ENCODE data around the gene UBXN4.
"Not testable (repeated sequence)": the region's sequence is repeated elsewhere in the genome, so short reads cannot be mapped to it uniquely, and the experiment has no call there.

UBXN4 gene, protein sequence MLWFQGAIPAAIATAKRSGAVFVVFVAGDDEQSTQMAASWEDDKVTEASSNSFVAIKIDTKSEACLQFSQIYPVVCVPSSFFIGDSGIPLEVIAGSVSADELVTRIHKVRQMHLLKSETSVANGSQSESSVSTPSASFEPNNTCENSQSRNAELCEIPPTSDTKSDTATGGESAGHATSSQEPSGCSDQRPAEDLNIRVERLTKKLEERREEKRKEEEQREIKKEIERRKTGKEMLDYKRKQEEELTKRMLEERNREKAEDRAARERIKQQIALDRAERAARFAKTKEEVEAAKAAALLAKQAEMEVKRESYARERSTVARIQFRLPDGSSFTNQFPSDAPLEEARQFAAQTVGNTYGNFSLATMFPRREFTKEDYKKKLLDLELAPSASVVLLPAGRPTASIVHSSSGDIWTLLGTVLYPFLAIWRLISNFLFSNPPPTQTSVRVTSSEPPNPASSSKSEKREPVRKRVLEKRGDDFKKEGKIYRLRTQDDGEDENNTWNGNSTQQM

DNA sequence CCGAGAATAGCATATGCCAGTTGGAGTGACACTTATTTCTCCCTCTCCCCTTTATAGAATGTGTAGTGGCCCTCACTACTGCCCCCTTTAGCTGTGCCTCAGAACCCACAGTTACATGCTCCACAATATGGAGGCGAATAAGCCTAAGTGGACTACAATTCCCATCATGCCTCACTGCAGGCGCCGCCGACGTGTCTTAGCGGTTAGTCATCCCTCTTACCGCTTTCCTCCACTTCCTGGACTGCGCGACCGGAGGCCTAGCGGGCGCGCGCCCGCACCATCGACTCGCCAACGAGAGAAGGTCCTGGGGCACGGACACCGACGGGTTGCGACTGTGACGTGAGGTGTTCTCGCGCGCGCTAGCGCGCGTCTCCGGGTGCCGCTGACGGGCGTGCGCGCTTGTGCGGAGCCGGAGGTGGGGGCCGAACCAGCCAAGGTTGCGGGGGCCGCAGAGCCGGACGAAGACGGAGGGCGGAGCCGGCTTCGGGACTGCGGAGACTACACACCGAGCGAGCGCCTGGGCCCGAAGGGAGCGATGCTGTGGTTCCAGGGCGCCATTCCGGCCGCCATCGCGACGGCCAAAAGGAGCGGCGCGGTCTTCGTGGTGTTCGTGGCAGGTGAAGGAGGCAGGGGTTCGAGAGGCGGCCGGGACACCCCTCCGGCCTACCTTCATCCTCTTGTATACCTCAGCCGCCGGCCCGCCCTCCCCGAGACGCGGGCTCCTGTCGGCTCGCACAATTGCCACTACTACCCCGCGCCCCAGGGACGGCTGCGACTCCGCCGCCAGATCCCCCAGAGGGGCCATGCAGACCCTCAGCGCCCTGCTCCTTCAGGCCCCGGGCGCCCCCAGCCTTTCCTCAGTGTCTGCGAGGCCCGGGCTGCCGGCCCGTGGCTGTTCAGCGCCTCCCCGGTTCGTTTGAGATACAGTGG lies at the start of gene UBXN4:
Gene UBXN4 (plus strand): TSS at position 461 of the 930 bp plus-strand sequence. CDS start 75 bp downstream, at position 536.
- peak; percentile 93 to 99 (median 96) for DNase-seq

DNA sequence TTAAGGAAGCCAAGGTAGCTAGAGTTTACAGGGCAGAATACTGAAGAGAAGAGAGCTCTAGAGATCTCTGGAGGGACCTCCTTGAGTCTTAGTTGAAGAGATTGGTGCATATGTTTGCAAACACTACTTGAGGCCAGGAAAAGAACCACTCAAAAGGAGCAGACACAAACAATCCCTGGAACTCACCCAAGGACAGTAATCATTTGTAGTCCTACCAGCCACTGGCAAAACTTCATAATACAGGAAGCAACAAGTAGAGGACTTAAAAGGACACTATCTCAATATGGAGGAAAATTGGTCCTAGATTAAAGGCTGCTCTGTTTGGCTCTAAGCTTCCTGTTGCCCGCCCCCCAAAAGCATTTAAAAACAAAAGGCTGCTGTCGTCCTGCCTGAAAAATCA lies 46.9 kb upstream of the UBXN4 start:
- DNase-seq: no peak

DNA sequence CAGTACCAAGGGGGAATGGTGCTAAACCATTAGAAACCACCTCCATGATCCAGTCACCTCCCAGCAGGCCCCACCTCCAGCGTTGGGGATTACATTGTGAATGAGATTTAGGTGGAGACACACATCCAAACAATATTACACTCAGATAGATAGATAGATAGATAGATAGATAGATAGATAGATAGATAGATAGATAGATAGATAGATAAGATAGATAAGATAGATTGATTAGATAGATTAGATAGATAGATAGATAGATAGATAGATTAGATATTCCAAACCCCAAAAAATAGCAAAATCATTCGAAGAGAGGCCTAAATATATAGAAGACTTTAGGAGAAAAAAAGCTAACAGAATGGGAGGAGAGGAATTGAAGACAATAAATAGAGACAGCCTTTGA lies 42.8 kb upstream of the UBXN4 start:
- DNase-seq: no peak

DNA sequence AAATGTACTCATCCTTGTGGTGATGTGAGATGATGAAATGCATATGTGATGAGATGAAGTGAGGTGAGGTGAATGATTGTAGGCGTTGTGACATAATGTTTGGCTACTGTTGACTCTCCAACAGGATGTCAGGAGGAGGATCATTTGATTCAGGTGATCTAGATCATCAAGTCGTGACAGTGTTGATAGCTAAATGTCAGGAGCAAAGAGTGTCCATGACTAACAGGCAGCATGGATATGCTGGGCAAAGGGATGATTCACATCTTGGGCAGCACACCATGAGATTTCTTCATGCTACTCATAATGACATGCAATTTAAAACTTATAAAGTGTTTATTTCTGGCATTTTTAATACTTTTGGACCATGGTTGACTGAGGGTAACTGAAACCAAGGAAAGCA lies 40.2 kb upstream of the UBXN4 start:
- no peak for DNase-seq

DNA sequence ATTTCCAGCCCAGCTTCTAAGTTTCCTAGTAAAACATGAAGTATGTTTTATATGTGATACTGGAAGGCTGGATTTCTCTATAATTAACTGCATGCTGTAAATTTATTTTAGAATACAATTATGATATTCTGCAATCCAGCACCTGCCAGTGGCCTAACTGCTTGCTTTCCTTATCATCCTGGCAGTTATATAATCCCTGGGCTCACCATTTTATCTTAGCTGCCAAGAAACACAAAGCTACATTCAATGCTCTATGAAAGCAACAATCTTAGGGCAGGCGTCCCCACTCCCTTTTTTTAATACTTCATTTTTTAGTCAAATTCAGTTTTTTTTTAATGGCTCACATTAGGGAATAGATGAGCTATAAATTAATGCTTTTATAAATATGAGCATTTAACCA lies 38.4 kb upstream of the UBXN4 start:
- no peak for DNase-seq

DNA sequence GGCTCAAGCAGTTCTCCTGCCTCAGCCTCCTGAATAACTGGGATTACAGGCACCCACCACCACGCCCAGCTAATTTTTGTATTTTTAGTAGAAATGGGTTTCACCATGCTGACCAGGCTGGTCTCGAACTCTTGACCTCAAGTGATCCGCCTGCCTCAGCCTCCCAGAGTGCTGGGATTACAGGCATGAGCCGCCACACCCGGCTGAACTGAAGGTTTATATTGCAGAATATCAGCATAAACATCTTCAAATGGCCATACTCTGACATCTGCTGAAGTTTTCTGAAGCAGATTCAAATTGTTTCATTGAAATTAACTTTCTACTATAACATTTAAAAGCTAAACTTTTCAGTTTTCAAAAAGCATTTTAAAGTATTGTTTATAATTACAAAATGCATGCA lies 37.6 kb upstream of the UBXN4 start:
- DNase-seq: not testable (repeated sequence)

DNA sequence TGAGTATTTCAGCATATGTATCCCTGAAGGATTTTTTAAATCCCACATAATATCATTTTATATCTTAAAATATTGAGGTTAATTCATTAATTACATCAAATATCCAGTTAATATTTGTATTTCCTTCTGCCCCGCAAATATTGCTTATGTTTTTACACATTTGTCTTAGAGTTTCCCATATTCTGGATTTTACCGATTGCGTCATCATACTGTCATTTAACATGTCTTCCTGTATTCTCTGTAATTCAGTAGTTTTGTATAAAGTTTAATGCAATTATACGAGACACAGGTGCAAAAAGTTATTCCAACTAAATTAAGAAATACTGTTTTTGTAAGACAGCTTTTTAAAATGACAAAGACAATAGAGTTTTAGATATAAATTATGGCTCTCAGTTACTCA lies 33.5 kb upstream of the UBXN4 start:
- no peak for DNase-seq

DNA sequence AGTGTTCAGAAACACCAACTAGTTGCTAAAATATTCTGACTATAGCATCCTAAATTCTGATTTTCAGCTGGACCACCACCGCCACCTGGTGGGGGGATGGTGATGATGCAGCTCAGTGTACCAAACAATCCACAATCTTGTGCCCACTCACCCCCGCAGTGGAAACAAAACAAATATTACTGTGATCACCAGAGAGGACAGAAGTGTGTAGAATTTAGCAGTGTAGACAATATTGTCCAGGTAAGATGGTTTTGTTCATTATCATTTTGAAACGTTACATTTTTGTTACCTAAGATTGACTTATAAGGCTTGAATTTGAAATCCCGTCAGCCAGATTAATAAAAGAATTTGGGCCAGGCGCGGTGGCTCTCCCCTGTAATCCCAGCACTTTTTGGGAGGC lies 31.7 kb upstream of the UBXN4 start:
- peak; percentile 8 to 73 (median 40) for DNase-seq

DNA sequence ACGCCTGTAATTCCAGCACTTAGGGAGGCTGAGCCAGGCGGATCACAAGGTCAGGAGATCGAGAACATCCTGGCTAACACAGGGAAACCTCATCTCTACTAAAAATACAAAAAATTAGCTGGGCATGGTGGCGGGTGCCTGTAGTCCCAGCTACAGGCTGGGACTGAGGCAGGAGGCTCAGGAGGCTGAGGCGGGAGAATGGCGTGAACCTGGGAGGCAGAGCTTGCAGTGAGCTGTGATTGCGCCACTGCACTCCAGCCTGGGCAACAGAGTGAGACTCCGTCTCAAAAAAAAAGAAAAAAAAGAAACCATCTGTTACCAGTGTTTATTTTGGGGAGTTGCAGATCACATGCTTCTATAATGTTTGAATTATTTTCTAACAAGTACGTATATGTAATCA lies 26.6 kb upstream of the UBXN4 start:
- DNase-seq: not testable (repeated sequence)

DNA sequence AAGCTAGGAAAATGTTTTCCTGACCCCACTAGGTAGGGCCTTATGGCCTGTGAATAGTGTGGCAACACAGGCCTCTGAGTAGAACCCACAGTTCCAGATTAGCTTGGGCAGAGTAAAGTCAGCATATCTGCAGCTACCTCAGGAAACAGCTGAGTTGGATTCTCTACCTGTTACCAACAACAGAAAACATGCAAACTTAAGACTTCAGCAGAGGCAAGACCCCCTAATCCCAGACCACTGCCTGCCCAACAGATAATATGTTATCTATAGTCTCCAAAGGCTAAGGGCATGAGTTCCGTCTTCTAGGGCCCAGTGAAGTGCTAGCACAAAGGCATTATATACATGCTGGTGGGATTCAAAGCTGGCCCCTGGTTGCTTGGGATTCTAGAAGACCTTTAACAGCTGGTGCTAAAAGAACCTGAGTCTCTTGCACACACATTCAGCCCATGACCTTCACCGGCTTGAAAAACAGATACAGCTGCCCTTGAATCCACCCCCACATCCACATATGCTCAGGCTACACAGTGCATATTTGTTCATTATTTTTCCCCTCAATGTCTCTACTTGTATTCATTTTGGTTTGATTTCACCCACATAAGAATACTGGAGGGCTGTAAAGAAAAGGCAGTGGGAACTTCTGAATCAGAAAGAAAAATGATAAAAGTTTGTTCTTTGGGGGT lies 13.5 kb upstream of the UBXN4 start:
- no peak for DNase-seq

DNA sequence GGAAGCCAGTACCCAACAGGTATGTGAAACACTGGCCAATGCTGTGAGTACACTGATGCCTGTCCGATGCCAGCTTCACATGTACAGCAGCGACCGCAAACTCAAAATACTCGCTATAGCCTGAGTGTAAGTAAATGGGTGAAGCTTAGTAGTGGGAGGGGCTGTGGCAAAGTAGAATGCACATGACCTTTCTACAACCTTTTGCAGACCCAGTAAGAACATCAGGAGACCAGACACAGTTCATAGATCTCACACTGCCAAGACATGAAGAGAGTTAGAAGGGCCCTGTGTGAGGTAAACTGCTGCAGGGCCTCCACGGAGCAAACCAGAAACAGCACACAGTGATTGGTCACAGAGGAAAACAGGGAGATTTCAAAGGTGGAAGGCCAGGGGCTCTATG lies 9.1 kb upstream of the UBXN4 start:
- no peak for DNase-seq

DNA sequence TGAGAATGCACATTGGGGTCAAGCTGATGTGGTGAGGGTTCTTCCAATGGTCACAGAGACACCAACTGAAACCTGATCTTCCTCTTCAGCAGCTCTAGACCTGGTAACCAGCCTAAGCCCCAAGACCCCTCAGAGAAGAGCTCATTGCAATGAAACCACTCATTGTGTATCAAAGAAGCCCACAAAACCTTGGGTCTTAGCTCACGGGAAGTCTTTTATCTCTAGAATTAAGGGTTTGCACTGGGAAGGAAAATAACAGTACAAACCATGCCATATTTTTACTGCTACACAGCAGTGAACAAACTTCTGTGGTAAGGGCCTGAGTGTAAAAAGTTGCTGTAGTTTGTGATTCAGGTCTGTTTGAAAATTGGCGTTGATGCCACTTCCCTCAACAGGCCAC lies 8.6 kb upstream of the UBXN4 start:
- DNase-seq: no peak

DNA sequence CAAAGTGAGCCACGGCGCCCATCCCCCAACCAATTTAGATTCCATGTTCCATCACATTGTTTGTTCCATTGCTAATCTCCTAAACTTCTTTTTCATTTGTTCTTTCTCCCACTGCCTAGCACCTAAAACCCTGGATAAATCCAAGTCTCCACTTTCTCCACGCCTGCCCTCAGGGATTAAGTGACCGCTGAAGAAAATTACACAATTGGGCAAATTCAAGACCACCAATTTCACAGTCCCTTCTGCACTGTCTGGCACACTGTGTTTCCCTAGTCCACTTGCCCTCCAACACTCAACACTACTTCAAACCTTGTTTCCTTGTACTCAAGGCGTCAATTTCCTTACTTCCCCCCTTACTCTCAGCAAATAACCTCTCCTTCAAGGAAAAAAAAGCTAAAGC lies 5.1 kb upstream of the UBXN4 start:
- DNase-seq: no peak

DNA sequence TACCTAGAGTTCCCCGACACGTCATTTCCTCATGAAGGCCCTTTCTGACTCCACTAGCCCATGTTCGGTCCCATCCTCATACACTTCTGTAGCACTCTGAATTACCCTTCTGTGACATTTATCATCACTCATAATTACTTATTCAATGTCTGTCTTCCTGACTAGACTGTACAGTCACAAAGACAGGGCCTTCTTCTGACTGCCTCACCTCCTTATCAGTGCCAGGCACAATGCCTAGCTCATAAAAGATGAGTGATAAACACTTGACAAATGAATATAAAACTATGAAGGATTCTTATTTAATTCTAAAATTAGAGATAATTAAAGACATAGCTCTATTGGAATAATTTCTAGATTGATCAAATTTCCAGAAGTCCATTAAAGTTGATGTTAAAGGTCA lies 1.4 kb upstream of the UBXN4 start:
- DNase-seq: no peak

DNA sequence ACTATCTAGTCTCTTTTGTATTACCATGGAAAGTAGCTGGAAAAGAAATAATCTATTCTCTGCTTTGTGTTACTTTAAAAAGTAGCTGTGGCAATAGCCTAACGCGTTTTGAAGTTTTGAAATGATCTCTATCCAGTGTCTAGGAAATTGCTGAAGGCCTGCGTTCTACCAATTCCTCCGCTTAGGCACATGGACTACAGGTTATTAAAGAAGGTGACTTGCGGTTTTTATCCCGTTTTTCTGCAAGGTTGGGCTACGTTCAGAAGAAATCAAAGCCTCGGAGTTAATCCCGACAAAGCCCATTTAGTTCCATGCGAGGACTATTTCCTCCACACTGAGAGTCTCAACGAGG lies 636 bp upstream of the UBXN4 start:
- no peak for DNase-seq

DNA sequence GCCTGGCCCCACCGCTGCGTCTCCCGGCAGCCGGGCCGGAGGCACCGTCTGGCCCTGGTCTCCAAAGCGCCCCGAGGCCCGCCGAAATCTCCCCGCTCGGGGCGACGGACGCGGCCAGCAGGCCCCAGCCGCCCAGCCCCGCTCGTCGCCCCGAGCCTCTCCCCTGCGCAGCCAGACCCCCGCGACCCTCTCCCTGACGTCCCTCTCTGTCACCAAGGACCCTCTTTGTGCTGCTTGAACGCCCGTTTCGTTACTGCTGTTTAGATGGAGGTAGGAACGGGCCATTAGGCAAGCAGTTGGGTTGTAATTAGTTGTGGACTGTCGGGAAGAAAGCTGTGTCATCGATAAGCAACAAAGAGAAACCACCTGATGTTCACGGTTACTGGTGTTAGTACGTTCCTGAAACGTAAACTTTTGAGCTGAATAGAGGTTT lies 686 bp downstream of the UBXN4 start:
- peak; percentile 27 to 85 (median 82) for DNase-seq

DNA sequence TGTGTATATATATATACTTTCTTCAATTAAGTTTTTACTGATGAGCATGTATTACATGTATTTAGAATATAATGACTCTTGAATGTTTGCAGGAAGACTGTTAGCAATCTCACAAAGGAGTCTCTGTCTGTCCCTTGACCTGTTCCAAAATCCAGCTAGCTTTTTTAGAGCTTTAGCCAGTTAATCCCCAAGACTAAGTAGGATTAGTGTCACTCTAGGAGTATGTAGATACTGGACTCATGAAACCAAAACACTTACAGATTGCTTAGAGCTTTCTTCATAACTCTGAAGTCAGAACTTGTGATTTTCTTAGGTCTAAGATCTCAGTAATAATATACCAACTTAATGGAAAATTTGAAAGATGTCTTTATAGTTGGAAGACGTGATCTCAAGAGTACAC lies 2.2 kb downstream of the UBXN4 start:
- no peak for DNase-seq

DNA sequence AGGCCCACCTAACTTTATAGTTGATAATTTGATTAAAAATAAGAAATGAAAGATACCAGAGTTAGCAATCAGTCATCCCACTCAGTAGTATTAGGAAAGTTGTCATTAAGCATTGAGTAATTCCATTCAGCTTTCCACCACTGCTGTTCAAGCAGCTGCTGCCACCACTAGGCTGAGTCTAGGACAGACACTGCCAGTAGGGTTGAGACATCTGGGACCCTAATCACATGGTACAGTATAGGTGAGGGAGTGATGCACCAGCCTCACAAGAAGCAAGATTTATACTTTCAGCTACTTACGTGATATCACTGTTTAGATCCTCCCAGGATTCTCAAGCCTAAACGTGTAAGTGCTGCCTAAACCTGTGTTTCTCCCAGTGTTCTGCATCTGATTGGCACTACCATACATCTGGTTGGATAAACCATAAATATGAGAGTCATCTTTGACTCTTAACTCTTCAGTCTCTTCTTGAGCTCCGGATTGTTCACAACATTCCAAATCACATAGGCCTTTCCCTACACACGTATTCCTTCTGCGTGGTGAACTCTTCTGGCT lies 3.2 kb downstream of the UBXN4 start:
- peak in 1 of 3 experiments; percentile 10 for DNase-seq

DNA sequence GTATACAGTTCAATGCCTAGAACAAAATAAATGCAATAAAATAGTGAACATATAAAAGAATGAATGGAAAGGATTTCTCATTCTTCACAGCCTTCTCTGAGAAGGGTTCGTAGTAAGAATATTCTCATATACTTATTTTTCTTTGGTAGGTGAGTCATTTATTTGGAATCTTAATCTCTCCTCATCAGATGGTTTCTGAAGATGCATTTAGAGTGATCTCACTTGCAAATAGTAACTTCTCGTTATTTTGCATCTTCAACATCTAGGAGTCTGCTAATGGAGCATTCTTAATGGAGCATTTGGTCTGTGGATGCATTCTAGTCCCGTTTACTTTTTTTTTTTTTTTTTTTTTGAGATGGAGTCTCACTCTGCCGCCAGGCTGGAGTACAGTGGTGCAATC lies 3.9 kb downstream of the UBXN4 start:
- DNase-seq: no peak

DNA sequence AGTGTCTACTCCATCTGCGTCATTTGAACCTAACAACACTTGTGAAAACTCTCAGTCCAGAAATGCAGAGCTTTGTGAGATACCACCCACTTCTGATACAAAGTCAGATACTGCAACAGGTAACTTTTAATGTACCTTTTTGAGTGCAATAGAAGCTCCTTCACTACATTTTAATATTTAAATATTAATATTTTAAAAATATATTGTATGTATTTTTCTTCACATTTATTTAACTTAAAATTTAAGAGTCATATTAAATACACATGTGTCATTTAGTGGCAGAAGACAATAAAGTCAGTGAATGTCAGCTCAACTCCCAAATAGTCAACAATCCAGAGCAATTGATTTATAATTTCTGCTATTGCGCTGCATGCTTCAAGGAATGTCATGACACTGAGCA lies 13.9 kb downstream of the UBXN4 start:
- DNase-seq: no peak

DNA sequence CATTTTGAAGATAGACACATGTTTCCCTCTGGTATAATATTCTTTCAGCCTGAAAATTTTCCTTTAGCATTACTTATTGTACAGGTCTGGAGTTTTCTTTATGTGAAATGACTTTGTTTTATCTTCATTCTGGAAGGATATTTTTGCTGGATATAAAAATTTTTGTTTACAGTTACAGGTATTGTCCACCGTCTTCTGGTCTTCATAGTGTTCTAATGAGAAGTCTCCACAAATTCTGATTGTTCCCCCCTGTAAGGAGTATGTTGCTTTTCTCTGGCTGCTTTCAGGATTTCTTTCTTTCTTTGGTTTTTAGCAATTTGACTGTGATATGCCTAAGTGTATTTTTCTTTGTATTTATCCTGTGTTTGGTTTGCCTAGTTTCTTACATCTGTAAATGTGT lies 15.0 kb downstream of the UBXN4 start:
- no peak for DNase-seq

DNA sequence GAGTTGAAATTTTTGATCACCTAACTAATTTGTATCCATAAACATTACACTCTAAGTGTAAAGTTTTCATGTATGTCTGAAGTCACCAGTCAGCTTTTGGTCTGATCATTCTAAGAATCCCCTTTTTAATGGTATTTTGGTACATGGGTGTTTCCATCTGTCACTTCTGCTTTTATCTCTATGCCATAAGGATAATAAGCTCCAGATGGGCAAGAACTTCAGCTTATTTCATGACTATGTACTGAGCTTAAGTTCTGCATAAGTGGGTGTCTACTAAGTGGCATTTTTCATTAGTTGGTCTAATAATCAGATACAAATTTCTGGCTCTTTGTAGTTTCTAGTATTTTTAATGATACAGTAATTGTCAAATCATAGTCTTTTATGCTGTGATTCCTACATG lies 20.4 kb downstream of the UBXN4 start:
- no peak for DNase-seq

DNA sequence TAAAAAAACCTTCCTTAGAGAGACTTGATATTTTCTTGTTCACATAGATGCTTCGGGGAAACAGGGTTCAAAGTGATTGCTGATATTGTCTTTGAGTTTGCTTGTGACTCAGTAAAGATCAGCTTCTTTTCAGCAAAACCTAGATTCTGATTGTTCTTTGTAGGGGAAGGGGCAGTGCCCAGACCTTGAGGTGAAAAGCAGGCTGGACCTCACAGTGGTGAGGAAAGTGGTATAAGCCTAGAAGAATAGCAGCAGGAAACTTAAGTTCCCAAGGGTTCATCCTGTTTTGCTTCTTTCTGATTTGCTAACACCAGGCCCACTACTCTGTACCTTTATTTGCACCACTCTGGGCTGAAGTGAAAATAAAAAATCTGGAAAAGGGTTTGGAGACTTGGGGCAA lies 20.9 kb downstream of the UBXN4 start:
- no peak for DNase-seq
